Effector CD8-positive, alpha-beta T cell (primary cell): Measurements from ENCODE around the gene AMH.
"Not testable (repeated sequence)": the region's sequence is repeated elsewhere in the genome, so short reads cannot be mapped to it uniquely, and the experiment has no call there.

Experiments used
- DNase-seq: peaks from one replicate; lab custom pipeline; 2025; lab: John Stamatoyannopoulos, UW
- total RNA-seq, 4 experiments: gene quantifications; one replicate each; lab custom pipeline; 2026; lab: John Stamatoyannopoulos, UW

AMH gene
- total RNA-seq, result 0.24 to 8.0 (median 1.6) reads per million in 4 experiments

- DNase-seq, result no peak
Measured at GRCh38 chr19:2249010-2249866, at the start of gene AMH. Gene AMH (plus strand): TSS chr19:2249323. CDS start chr19:2249333, 10 bp downstream.

DNA sequence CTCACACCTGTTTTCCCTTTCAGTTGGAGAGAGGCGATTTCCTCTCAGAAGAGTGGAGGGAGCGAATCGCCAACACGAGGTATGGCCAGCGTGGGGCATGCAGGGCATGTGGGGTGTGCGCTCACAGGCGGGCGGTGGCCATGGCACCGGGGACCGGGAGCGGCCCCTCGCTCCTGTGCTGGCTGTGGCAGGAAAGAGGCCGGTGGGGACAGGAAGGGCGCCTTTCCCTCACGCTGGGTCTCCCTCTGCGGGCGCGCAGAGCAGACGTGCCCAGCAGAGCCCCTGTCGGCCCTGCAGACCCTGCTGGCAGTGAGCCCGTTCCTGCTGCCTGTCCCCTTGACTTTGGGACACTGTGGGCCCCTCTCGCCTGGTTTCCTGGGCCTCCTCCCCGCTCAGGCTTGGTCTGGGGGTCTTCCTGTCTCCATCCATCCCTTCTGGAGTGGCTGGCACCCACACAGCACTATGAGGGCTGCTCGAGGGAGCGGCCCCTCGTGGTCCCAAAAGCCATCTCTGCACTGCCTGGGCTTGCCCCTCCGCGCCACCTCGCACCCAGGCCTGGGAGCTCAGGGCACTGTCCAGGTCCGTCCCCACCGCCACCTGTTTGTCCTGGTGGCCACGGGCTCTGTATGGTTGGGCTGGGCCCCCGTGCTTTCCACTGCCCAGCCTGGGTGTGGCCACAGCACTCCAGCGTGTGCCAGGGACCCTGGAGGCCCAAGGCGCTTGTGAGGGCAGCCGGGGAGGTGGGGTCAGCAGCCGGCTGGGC lies 49.1 kb upstream of the AMH start:
- no peak for DNase-seq

DNA sequence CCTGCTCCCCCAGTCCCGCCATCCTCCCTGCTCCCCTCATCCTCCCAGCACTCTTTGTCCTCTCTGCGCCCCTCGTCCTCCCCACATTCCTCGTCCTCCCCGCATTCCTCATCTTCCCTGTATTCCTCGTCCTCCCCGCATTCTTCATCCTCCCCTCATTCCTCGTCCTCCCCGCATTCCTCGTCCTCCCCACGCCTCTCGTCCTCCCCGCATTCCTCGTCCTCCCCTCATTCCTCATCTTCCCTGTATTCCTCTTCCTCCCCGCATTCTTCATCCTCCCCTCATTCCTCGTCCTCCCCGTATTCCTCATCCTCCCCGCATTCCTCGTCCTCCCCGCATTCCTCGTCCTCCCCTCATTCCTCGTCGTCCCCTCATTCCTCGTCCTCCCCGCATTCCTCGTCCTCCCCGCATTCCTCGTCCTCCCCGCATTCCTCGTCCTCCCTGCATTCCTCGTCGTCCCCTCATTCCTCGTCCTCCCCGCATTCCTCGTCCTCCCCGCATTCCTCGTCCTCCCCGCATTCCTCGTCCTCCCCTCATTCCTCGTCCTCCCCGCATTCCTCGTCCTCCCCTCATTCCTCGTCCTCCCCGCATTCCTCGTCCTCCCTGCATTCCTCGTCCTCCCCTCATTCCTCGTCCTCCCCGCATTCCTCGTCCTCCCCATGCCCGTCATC lies 48.4 kb upstream of the AMH start:
- not testable (repeated sequence) for DNase-seq

DNA sequence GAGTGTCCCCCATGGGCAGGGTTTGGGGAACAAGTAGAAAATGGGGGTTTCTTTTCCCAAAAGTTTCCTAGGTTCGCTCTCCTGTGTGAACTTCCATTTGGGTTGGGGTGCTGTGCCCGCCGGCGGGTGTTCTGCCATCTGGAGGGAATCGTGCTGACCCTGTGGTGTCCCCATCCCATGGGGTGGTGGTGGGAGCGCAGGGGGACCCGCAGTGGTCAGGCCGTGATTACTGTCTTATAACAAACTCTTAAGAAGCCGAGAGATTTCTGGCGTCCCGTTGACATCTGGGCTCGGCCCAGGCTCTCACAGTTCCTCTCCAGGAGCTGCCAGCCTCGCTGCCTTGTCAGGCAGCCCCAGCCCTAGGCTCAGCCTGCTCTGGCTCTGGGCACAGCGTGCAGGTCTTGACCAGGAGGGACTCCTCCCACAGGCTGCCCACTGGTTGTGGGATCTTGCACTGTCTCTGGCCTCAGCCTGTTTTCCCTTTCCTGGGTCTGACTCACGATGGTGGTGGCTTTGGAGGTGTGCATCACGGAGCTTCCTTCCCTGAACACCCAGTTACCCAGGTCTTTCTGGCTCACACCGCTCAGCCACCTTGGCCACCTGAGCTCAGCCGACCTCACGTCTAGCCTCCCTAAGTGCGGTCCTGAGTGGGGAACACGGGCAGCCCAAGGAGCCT lies 47.5 kb upstream of the AMH start:
- no peak for DNase-seq

DNA sequence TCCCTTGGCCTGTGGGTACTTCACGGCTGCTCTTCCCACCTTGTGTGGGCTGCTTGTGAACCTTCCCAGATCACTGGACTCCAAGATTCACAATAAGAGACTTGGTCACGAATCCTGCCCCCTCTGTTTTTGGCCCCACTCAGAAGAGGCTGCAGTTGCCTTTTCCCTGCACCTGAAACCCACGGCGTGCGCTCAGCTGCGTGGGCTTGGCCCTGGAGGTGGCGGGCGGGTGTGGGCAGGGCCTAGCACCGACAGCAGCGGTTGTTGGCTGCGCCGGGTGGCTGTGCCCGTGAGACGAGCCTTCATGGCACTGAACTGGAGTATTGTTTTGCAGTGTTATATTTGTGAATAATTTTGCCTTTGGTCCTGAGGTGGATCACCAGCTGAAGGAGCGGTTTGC lies 46.8 kb upstream of the AMH start:
- DNase-seq, result no peak

DNA sequence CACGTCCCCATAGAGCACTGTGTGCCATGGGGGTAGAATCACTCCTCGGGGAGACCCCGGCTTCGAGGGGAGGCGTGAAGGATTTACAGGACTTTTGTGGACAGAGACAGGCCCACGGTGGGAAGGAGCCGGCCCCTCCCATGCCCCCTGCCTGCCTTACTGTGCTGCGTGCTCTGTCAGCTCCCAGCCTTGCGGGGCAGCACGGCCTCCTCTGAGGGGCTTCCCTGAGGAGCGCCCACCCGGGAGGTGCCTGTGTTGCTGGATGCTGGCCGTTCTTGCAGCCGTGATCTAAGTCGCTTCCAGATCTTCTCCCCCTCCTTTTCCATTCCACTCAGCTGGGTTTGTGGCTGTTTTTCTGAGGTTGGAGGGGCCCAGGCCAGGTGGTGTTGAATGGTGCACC lies 42.1 kb upstream of the AMH start:
- DNase-seq, result no peak

DNA sequence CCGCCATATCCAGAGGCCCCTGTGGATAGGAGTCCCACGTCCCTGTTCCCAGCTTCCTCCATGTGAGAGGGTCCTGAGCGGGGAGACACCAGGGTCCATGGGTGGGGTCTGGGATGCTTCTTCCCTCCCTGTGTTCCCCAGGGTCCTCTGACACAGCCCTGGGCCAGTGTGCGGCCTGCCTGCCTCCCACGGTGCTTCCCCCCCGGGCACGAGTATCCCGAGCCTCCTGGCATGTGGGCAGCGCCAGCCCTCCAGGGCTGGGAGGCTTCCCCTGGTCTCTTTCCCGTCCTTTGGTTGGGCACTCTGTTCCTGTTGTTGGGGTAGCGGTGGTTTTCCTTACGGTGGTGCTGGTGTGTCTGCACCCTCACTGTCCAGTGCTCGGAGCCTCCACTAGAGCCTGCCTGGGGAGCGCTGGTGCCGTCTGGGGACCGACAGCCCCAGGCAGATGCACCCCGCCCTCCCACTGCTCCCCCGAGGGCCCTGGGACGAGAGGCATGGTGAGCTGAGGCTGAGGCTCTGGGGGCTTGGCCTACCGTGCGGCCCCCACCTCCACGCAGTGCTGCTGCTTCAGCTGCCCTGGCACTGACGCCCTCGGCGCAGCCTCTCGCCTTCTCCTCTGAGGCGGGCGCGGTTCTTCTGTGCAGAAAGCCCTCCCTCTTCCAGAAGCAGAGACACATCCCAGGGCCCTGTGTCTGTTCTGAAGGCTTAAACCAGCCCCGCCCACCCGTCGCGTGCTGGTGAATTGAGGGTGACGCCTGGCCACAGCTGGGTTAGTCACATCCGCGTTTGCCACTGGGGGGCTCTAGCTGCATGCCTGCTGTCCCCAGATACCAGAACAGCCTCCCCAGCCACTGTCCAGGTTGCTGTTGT lies 40.9 kb upstream of the AMH start:
- DNase-seq, result no peak

DNA sequence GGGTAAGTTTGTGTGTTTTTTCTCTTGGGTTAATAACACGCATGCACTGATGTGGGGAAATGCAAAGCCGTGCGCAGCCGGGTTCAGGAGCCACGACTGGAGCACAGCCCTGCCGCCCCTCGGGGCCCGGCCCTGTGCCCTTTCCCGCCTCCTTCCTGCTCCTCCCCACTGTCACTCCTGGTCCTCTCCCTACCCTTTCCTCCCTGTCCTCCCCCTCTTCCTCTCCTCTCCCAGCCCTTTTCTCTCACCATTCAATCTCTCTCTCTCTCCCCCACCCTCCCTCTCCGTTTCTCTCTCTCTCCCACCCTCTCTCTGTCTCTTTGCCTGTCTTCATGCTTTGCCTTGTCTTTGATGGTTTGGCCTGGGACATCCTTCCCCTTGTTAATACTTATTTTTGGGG lies 40.1 kb upstream of the AMH start:
- DNase-seq, result no peak

GRCh38 chr19:2209408-2209807 lies 39.7 kb upstream of the AMH start:
- DNase-seq, result no peak

DNA sequence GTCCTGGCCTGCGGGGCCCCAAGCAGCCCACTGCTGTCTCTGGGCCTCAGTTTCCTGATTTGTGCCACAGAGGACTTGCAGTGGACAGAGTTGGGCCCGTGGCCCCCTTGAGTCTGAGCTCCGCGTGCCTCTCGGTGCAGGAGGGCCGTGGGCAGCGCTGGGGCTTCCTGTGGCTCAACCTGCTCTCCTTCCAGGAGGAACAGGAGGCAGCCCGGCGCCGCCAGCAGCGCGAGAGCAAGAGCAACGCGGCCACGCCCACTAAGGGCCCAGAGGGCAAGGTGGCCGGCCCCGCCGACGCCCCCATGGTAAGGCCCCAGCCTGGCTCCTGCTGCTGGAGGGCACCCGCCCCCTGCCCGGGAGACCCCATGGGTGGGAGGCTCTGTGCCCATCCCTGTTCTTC lies 38.9 kb upstream of the AMH start:
- DNase-seq, result no peak

GRCh38 chr19:2210987-2211740 lies 38.0 kb upstream of the AMH start:
- no peak for DNase-seq

GRCh38 chr19:2212861-2213711 lies 36.0 kb upstream of the AMH start:
- no peak for DNase-seq

GRCh38 chr19:2213799-2214198 lies 35.3 kb upstream of the AMH start:
- no peak for DNase-seq

DNA sequence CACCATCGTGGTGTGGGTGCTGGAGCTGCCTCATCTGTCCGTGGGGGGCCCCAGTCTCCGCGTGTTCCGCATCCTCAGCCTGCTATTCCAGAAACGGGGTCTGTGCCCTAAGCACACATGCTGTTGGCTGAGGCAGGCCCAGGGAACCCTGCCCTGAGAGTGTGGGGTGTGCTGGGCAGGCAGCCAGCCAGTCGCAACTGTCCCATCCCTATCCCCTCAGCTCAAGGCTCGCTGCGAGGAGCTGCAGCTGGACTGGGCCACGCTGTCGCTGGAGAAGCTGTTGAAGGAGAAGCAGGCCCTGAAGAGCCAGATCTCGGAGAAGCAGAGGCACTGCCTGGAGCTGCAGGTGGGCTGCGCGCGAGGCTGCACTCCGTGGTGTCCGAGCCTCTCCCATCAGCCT lies 34.9 kb upstream of the AMH start:
- DNase-seq, result no peak

- no peak for DNase-seq
Measured at GRCh38 chr19:2215281-2215751, 33.8 kb upstream of the AMH start.

DNA sequence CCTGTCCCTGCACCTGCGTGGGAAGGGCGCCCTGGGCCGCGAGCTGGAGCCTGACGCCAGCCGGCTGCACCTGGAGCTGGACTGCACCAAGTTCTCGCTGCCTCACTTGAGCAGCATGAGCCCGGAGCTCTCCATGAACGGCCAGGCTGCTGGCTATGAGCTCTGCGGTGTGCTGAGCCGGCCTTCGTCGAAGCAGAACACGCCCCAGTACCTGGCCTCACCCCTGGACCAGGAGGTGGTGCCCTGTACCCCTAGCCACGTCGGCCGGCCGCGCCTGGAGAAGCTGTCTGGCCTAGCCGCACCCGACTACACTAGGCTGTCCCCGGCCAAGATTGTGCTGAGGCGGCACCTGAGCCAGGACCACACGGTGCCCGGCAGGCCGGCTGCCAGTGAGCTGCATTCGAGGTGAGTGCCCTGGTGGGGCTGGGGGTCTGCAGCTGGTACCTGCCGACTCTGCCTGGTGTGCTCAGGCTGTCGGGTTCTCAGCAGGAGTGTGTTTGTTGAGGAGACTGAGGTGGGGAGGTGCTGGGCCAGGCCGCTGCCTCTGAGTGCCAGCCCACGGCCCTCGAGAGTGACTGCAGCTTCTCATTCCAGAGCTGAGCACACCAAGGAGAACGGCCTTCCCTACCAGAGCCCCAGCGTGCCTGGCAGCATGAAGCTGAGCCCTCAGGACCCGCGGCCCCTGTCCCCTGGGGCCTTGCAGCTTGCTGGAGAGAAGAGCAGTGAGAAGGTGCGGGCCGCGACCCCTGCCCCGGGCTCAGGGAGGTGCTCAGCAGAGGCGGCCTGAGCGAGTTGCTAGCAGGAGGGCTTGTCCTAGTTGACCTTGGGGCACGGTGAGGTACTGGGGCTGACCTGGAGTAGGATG lies 32.5 kb upstream of the AMH start:
- DNase-seq, result no peak

DNA sequence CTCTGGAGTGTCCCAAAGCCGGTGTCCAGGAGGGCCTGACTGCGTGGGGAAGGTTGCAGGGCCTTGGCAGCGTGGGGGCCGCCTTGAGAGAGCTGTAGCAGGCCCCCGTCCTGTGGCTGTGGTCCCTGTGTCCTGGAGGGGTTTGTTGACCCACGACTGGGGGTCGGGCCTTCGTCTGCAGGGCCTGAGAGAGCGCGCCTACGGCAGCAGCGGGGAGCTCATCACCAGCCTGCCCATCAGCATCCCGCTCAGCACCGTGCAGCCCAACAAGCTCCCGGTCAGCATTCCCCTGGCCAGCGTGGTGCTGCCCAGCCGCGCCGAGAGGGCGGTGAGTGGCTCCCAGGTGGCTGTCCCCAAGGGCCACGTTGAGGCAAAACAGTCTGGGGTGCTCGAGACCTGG lies 31.5 kb upstream of the AMH start:
- no peak for DNase-seq

GRCh38 chr19:2219726-2220125 lies 29.4 kb upstream of the AMH start:
- no peak for DNase-seq
